GM12878 (cell line): ENCODE data around the gene USP17L29. TPM values are rescaled to one million over a fixed set of nuclear protein-coding genes. Genes with fewer than 3 reads are reported as not detected.
"Not testable (repeated sequence)": the region's sequence is repeated elsewhere in the genome, so short reads cannot be mapped to it uniquely, and the experiment has no call there.

ENCODE experiments used
- ATAC-seq: fragments of 200-7000 bp; cut with Tn5 transposase; 3 replicates; pipeline ENCODE4 v1.9.1; 2020; ENCODE audit warnings: mild to moderate bottlenecking, moderate library complexity
- BruUV-seq: library from RNA; stranded (reverse); fragments of 400-500 nt; replicated peaks from 2 replicates; lab custom pipeline; 2021; lab: Mats Ljungman, UMichigan
- CTCF ChIA-PET: fragments of 300-600 bp; sonication (Branson Sonifier 250); formaldehyde crosslinking; extraction: SDS; loops from one replicate; lab custom pipeline; 2021; ENCODE audit warnings: inconsistent platforms; lab: Yijun Ruan, JAX
- POLR2A ChIA-PET: fragments of 350-600 bp; formaldehyde crosslinking; extraction: SDS; loops from one replicate; lab custom pipeline; 2021; ENCODE audit warnings: inconsistent platforms; lab: Charles Lee
- RAD21 ChIA-PET: fragments of 300-600 bp; sonication (Branson Sonifier 250); formaldehyde crosslinking; loops from one replicate; lab custom pipeline; 2023; ENCODE audit warnings: antibody characterized with exemption; ENCODE audit not compliant: unreplicated experiment; lab: Charles Lee
- SMC1A ChIA-PET: fragments of 300-600 bp; sonication (Branson Sonifier 250); formaldehyde crosslinking; loops from one replicate; lab custom pipeline; 2023; ENCODE audit not compliant: unreplicated experiment, uncharacterized antibody; lab: Charles Lee
- DNase-seq: peaks from one replicate; pipeline ENCODE4 v3.0.0-alpha.2; 2011; ENCODE audit warnings: low read depth, low spot score
- FAIRE-seq: peaks from 3 replicates; lab custom pipeline; 2011; peaks lifted over from hg19 to GRCh38; lab: Jason Lieb, UNC
- H2AFZ ChIP-seq: 2 replicates; pipeline ENCODE4 v1.6.0; 2011; ENCODE audit warnings: low read depth, low read length, control low read depth; ENCODE audit not compliant: control insufficient read depth
- H3K27ac ChIP-seq: 2 replicates; pipeline ENCODE4 v1.5.1; 2011; ENCODE audit warnings: control low read depth; ENCODE audit not compliant: control insufficient read depth, insufficient read depth
- H3K27me3 ChIP-seq, 2 experiments: replicated peaks in 1 of 2; 2 replicates each; pipeline versions ENCODE4 v1.6.0 to v1.6.1; 2011; ENCODE audit warnings: low read length in 1 of 2; ENCODE audit not compliant: control insufficient read depth in 2 of 2, insufficient read depth in 2 of 2
- H3K36me3 ChIP-seq, 2 experiments: 2 replicates each; pipeline ENCODE4 v1.5.1; 2011; ENCODE audit warnings: low read length in 1 of 2; ENCODE audit not compliant: control insufficient read depth in 2 of 2, insufficient read depth in 2 of 2
- H3K4me1 ChIP-seq: 2 replicates; pipeline ENCODE4 v1.6.1; 2011; ENCODE audit warnings: mild to moderate bottlenecking, low read length, moderate library complexity, mixed read lengths; ENCODE audit not compliant: control insufficient read depth, insufficient read depth
- H3K4me2 ChIP-seq: 2 replicates; pipeline ENCODE4 v1.6.0; 2011; ENCODE audit warnings: control low read depth; ENCODE audit not compliant: control insufficient read depth, insufficient read depth
- H3K4me3 ChIP-seq: fragments of 200-600 bp; sonication (generic); 2 replicates; pipeline ENCODE4 v1.5.1; 2016
- H3K79me2 ChIP-seq: 2 replicates; pipeline ENCODE4 v1.6.0; 2011; ENCODE audit warnings: low read length; ENCODE audit not compliant: control insufficient read depth, insufficient read depth
- H3K9ac ChIP-seq: 2 replicates; pipeline ENCODE4 v1.8.0; 2011; ENCODE audit warnings: low read length, control low read depth, mixed read lengths; ENCODE audit not compliant: control insufficient read depth, insufficient read depth
- H3K9me3 ChIP-seq: replicated peaks from 3 replicates; pipeline ENCODE4 v1.5.1; 2011; ENCODE audit warnings: mild to moderate bottlenecking, low read length; ENCODE audit not compliant: control insufficient read depth, insufficient read depth
- H4K20me1 ChIP-seq: 2 replicates; pipeline ENCODE4 v1.6.0; 2011; ENCODE audit not compliant: control insufficient read depth, insufficient read depth
- CHD4 ChIP-seq: fragments of 200-600 bp; sonication (generic); IDR thresholded peaks from 2 replicates; pipeline ENCODE4 v1.6.1; 2016; ENCODE audit warnings: mild to moderate bottlenecking
- SRF ChIP-seq, 2 experiments: IDR thresholded peaks; 2 replicates each; pipeline ENCODE4 v1.6.1; 2011; ENCODE audit warnings: low read depth in 2 of 2, low read length in 2 of 2, mild to moderate bottlenecking in 1 of 2, moderate library complexity in 1 of 2
- WGBS: methylation state at CpG from one replicate; pipeline ENCODE4 v1.1.6; 2016; ENCODE audit warnings: low lambda C conversion rate; ENCODE audit not compliant: insufficient replicate concordance, insufficient coverage; ENCODE audit errors: missing lambda C conversion rate; 5-methylcytosine and 5-hydroxymethylcytosine counted together
- in situ Hi-C: fragments of 300-500 bp; cut with MboI; formaldehyde crosslinking; loops from 9 replicates; pipeline ENCODE4 v1.14.3; 2018; ENCODE audit warnings: mixed read lengths
- intact Hi-C: fragments of 100-400 bp; cut with micrococcal nuclease; formaldehyde crosslinking; loops from one replicate; pipeline ENCODE4 v1.14.2; 2022; ENCODE audit not compliant: unreplicated experiment
- polyA plus RNA-seq, 11 experiments: library from polyadenylated mRNA; depleted of rRNA in 4 of 11; unstranded in 6 of 11; stranded (reverse) in 5 of 11; fragments of >200 nt; fragmentation: Nextera tagmentation in 4 of 11; fragmentation: Illumina TruSeq in 1 of 11; extraction: Ambion mirVana in 4 of 11; extraction: Trizol in 1 of 11; gene quantifications; 1 replicate in 1 of 11; 2 replicates in 10 of 11; pipeline versions ENCODE4 v1.2.1 to v1.2.3, GENCODE V29; 2011 to 2016; ENCODE audit warnings: inconsistent platforms in 2 of 11, missing spikeins in 2 of 11, low read depth in 1 of 11
- total RNA-seq, 4 experiments: library from RNA; depleted of rRNA in 3 of 4; stranded (reverse); fragments of >200 nt in 3 of 4; fragmentation: Illumina TruSeq in 1 of 4; extraction: Trizol in 1 of 4; gene quantifications; 2 replicates each; pipeline versions ENCODE4 v1.2.1 to v1.2.3, GENCODE V29; 2013 to 2021
- TF ChIP-seq, protein P1 (sequence below): fragments of 450-650 bp; IDR thresholded peaks from 2 replicates; pipeline ENCODE4 v1.6.1; 2018; ENCODE audit warnings: mild to moderate bottlenecking, low read depth, moderate library complexity; ENCODE audit not compliant: partially characterized antibody
- TF ChIP-seq, protein P2 (sequence below): IDR thresholded peaks from 2 replicates; pipeline ENCODE4 v1.6.1; 2011; ENCODE audit warnings: low read depth, mild to moderate bottlenecking, low read length, moderate library complexity, borderline replicate concordance; ENCODE audit errors: extremely low read depth

USP17L29 gene
- total and polyA plus RNA-seq, 10 of the 15 experiments (the other 5 are each of a cell fraction or from before 2014, with no cell fraction given) = not detected

DNA sequence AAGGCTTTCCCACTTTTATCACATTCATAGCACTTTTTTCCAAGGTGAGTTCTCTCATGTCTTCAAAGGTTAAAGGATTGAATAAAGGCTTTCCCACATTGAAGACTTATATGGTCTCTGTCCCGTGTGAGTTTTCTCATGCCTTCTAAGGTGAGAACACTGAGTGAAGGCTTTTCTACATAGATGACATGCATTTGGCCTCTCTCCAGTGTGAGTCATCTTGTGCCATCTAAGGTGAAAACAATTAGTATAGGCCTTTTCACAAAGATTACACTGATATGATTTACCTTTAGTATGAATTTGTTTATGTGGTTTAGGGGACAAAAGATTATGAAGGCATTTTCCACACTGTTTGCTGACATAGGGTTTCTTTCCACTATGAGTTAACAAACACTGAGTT is 30.7 kb downstream of the USP17L29 start (continued):
- TF ChIP-seq, protein P1, sequence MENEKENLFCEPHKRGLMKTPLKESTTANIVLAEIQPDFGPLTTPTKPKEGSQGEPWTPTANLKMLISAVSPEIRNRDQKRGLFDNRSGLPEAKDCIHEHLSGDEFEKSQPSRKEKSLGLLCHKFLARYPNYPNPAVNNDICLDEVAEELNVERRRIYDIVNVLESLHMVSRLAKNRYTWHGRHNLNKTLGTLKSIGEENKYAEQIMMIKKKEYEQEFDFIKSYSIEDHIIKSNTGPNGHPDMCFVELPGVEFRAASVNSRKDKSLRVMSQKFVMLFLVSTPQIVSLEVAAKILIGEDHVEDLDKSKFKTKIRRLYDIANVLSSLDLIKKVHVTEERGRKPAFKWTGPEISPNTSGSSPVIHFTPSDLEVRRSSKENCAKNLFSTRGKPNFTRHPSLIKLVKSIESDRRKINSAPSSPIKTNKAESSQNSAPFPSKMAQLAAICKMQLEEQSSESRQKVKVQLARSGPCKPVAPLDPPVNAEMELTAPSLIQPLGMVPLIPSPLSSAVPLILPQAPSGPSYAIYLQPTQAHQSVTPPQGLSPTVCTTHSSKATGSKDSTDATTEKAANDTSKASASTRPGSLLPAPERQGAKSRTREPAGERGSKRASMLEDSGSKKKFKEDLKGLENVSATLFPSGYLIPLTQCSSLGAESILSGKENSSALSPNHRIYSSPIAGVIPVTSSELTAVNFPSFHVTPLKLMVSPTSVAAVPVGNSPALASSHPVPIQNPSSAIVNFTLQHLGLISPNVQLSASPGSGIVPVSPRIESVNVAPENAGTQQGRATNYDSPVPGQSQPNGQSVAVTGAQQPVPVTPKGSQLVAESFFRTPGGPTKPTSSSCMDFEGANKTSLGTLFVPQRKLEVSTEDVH = no peak
- TF ChIP-seq CHD4 = no peak
- TF ChIP-seq SRF (IDR thresholded peaks at IDR 0.05; ENCODE audit: low read depth in 2 of 2, low read length in 2 of 2) = no peak
- TF ChIP-seq, protein P2, sequence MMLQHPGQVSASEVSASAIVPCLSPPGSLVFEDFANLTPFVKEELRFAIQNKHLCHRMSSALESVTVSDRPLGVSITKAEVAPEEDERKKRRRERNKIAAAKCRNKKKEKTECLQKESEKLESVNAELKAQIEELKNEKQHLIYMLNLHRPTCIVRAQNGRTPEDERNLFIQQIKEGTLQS = no peak
- TF ChIP-seq, all 136 proteins: peak for 0

DNA sequence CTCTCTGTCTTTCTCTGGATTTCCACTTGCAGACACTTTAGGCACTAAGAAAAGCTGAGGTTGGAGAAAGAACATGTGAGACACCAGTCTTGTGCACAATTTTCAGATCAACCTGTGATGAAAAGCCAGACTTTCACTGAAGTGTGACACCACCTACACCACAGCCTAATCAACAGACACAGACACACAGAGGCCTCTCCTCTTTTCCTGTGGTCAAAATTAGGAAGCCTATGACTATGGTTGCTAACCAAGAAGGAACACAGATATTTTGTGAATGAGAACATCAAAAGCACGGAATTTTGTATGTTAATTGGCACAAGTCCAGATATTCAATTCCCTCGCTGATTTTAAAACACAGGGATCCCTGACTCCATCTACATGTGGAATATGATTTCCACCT is 35.6 kb downstream of the USP17L29 start:
- H3K4me3 ChIP-seq, H3K9me3 ChIP-seq, H3K79me2 ChIP-seq, H3K4me1 ChIP-seq, H2AFZ ChIP-seq, in situ Hi-C loops, intact Hi-C loops, H3K4me2 ChIP-seq, ATAC-seq, POLR2A ChIA-PET, DNase-seq, H3K36me3 ChIP-seq, CTCF ChIA-PET, SMC1A ChIA-PET, BruUV-seq, H4K20me1 ChIP-seq, RAD21 ChIA-PET, H3K27me3 ChIP-seq, FAIRE-seq, H3K27ac ChIP-seq, H3K9ac ChIP-seq: not testable (repeated sequence)
- WGBS = 22% methylated on average over 2 of the region's 2 CpGs

Other genes with a start within 250 kb of the USP17L29 start
Only the 7 nearest of the 20 such genes appear.
- gene USP17L24, start 28.5 kb upstream of the USP17L29 start, total RNA-seq (2014; rRNA removed) = not detected in 2 replicates
- not detected in 2 replicates for gene USP17L24, start 28.5 kb upstream of the USP17L29 start, total RNA-seq (2014; rRNA removed; fragmentation: Illumina TruSeq; extraction: Trizol)
- gene USP17L24, start 28.5 kb upstream of the USP17L29 start, total RNA-seq (2021) = not detected in 2 replicates
- not detected in 2 replicates for gene USP17L24, start 28.5 kb upstream of the USP17L29 start, polyA plus RNA-seq (2011; rRNA removed)
- not detected in 2 replicates for gene USP17L24, start 28.5 kb upstream of the USP17L29 start, polyA plus RNA-seq (2014; fragmentation: Illumina TruSeq; extraction: Trizol)
- not detected for gene USP17L24, start 28.5 kb upstream of the USP17L29 start, polyA plus RNA-seq (2014; fragmentation: Nextera tagmentation; extraction: Ambion mirVana)
- not detected in 2 replicates for gene USP17L24, start 28.5 kb upstream of the USP17L29 start, polyA plus RNA-seq (2014; rRNA removed)
- gene USP17L24, start 28.5 kb upstream of the USP17L29 start, polyA plus RNA-seq (2016; fragmentation: Nextera tagmentation; extraction: Ambion mirVana) = not detected
- gene USP17L25, start 23.7 kb upstream of the USP17L29 start, total RNA-seq (2014; rRNA removed) = not detected in 2 replicates
- not detected in 2 replicates for gene USP17L25, start 23.7 kb upstream of the USP17L29 start, total RNA-seq (2014; rRNA removed; fragmentation: Illumina TruSeq; extraction: Trizol)
- gene USP17L25, start 23.7 kb upstream of the USP17L29 start, total RNA-seq (2021) = not detected in 2 replicates
- not detected in 2 replicates for gene USP17L25, start 23.7 kb upstream of the USP17L29 start, polyA plus RNA-seq (2011; rRNA removed)
- not detected in 2 replicates for gene USP17L25, start 23.7 kb upstream of the USP17L29 start, polyA plus RNA-seq (2014; fragmentation: Illumina TruSeq; extraction: Trizol)
- not detected for gene USP17L25, start 23.7 kb upstream of the USP17L29 start, polyA plus RNA-seq (2014; fragmentation: Nextera tagmentation; extraction: Ambion mirVana)
- not detected in 2 replicates for gene USP17L25, start 23.7 kb upstream of the USP17L29 start, polyA plus RNA-seq (2014; rRNA removed)
- gene USP17L25, start 23.7 kb upstream of the USP17L29 start, polyA plus RNA-seq (2016; fragmentation: Nextera tagmentation; extraction: Ambion mirVana) = not detected
- not detected in 2 replicates for gene USP17L26, start 19.0 kb upstream of the USP17L29 start, total RNA-seq (2014; rRNA removed)
- not detected in 2 replicates for gene USP17L26, start 19.0 kb upstream of the USP17L29 start, total RNA-seq (2014; rRNA removed; fragmentation: Illumina TruSeq; extraction: Trizol)
- not detected in 2 replicates for gene USP17L26, start 19.0 kb upstream of the USP17L29 start, total RNA-seq (2021)
- gene USP17L26, start 19.0 kb upstream of the USP17L29 start, polyA plus RNA-seq (2011; rRNA removed) = not detected in 2 replicates
- gene USP17L26, start 19.0 kb upstream of the USP17L29 start, polyA plus RNA-seq (2014; fragmentation: Illumina TruSeq; extraction: Trizol) = not detected in 2 replicates
- gene USP17L26, start 19.0 kb upstream of the USP17L29 start, polyA plus RNA-seq (2014; fragmentation: Nextera tagmentation; extraction: Ambion mirVana) = not detected
- not detected in 2 replicates for gene USP17L26, start 19.0 kb upstream of the USP17L29 start, polyA plus RNA-seq (2014; rRNA removed)
- not detected for gene USP17L26, start 19.0 kb upstream of the USP17L29 start, polyA plus RNA-seq (2016; fragmentation: Nextera tagmentation; extraction: Ambion mirVana)
- gene USP17L5, start 14.2 kb upstream of the USP17L29 start, total RNA-seq (2014; rRNA removed) = not detected in 2 replicates
- not detected in 2 replicates for gene USP17L5, start 14.2 kb upstream of the USP17L29 start, total RNA-seq (2014; rRNA removed; fragmentation: Illumina TruSeq; extraction: Trizol)
- not detected in 2 replicates for gene USP17L5, start 14.2 kb upstream of the USP17L29 start, total RNA-seq (2021)
- not detected in 2 replicates for gene USP17L5, start 14.2 kb upstream of the USP17L29 start, polyA plus RNA-seq (2011; rRNA removed)
- not detected in 2 replicates for gene USP17L5, start 14.2 kb upstream of the USP17L29 start, polyA plus RNA-seq (2014; fragmentation: Illumina TruSeq; extraction: Trizol)
- not detected for gene USP17L5, start 14.2 kb upstream of the USP17L29 start, polyA plus RNA-seq (2014; fragmentation: Nextera tagmentation; extraction: Ambion mirVana)
- gene USP17L5, start 14.2 kb upstream of the USP17L29 start, polyA plus RNA-seq (2014; rRNA removed) = not detected in 2 replicates
- not detected for gene USP17L5, start 14.2 kb upstream of the USP17L29 start, polyA plus RNA-seq (2016; fragmentation: Nextera tagmentation; extraction: Ambion mirVana)
- gene USP17L27, start 9.5 kb upstream of the USP17L29 start, total RNA-seq (2014; rRNA removed) = not detected in 2 replicates
- not detected in 2 replicates for gene USP17L27, start 9.5 kb upstream of the USP17L29 start, total RNA-seq (2014; rRNA removed; fragmentation: Illumina TruSeq; extraction: Trizol)
- gene USP17L27, start 9.5 kb upstream of the USP17L29 start, total RNA-seq (2021) = not detected in 2 replicates
- not detected in 2 replicates for gene USP17L27, start 9.5 kb upstream of the USP17L29 start, polyA plus RNA-seq (2011; rRNA removed)
- gene USP17L27, start 9.5 kb upstream of the USP17L29 start, polyA plus RNA-seq (2014; fragmentation: Illumina TruSeq; extraction: Trizol) = not detected in 2 replicates
- not detected for gene USP17L27, start 9.5 kb upstream of the USP17L29 start, polyA plus RNA-seq (2014; fragmentation: Nextera tagmentation; extraction: Ambion mirVana)
- gene USP17L27, start 9.5 kb upstream of the USP17L29 start, polyA plus RNA-seq (2014; rRNA removed) = not detected in 2 replicates
- not detected for gene USP17L27, start 9.5 kb upstream of the USP17L29 start, polyA plus RNA-seq (2016; fragmentation: Nextera tagmentation; extraction: Ambion mirVana)
- gene USP17L28, start 4.7 kb upstream of the USP17L29 start, total RNA-seq (2014; rRNA removed) = not detected in 2 replicates
- not detected in 2 replicates for gene USP17L28, start 4.7 kb upstream of the USP17L29 start, total RNA-seq (2014; rRNA removed; fragmentation: Illumina TruSeq; extraction: Trizol)
- not detected in 2 replicates for gene USP17L28, start 4.7 kb upstream of the USP17L29 start, total RNA-seq (2021)
- gene USP17L28, start 4.7 kb upstream of the USP17L29 start, polyA plus RNA-seq (2011; rRNA removed) = not detected in 2 replicates
- gene USP17L28, start 4.7 kb upstream of the USP17L29 start, polyA plus RNA-seq (2014; fragmentation: Illumina TruSeq; extraction: Trizol) = not detected in 2 replicates
- not detected for gene USP17L28, start 4.7 kb upstream of the USP17L29 start, polyA plus RNA-seq (2014; fragmentation: Nextera tagmentation; extraction: Ambion mirVana)
- not detected in 2 replicates for gene USP17L28, start 4.7 kb upstream of the USP17L29 start, polyA plus RNA-seq (2014; rRNA removed)
- gene USP17L28, start 4.7 kb upstream of the USP17L29 start, polyA plus RNA-seq (2016; fragmentation: Nextera tagmentation; extraction: Ambion mirVana) = not detected
- gene USP17L30, start 9.5 kb downstream of the USP17L29 start, total RNA-seq (2014; rRNA removed) = not detected in 2 replicates
- not detected in 2 replicates for gene USP17L30, start 9.5 kb downstream of the USP17L29 start, total RNA-seq (2014; rRNA removed; fragmentation: Illumina TruSeq; extraction: Trizol)
- gene USP17L30, start 9.5 kb downstream of the USP17L29 start, total RNA-seq (2021) = not detected in 2 replicates
- gene USP17L30, start 9.5 kb downstream of the USP17L29 start, polyA plus RNA-seq (2011; rRNA removed) = not detected in 2 replicates
- gene USP17L30, start 9.5 kb downstream of the USP17L29 start, polyA plus RNA-seq (2014; fragmentation: Illumina TruSeq; extraction: Trizol) = not detected in 2 replicates
- not detected for gene USP17L30, start 9.5 kb downstream of the USP17L29 start, polyA plus RNA-seq (2014; fragmentation: Nextera tagmentation; extraction: Ambion mirVana)
- not detected in 2 replicates for gene USP17L30, start 9.5 kb downstream of the USP17L29 start, polyA plus RNA-seq (2014; rRNA removed)
- gene USP17L30, start 9.5 kb downstream of the USP17L29 start, polyA plus RNA-seq (2016; fragmentation: Nextera tagmentation; extraction: Ambion mirVana) = not detected